NCI-H2227 (cell line): ENCODE measurements around the gene PCBP3.
"Not testable (repeated sequence)": the region's sequence is repeated elsewhere in the genome, so short reads cannot be mapped to it uniquely, and the experiment has no call there.

Experiments
- DNase-seq: peaks from one replicate; lab custom pipeline; 2025; ENCODE audit not compliant: unreplicated experiment; lab: John Stamatoyannopoulos, UW

Gene PCBP3

GRCh38 chr21:45643021-45643980 is at the start of gene PCBP3:
TSS of gene PCBP3 (plus strand) at chr21:45643725. CDS start at chr21:45850086, 206,361 bp downstream.
- peak; percentile 99 for DNase-seq

GRCh38 chr21:45594721-45595489 is 48.6 kb upstream of the PCBP3 start:
- no peak for DNase-seq

DNA sequence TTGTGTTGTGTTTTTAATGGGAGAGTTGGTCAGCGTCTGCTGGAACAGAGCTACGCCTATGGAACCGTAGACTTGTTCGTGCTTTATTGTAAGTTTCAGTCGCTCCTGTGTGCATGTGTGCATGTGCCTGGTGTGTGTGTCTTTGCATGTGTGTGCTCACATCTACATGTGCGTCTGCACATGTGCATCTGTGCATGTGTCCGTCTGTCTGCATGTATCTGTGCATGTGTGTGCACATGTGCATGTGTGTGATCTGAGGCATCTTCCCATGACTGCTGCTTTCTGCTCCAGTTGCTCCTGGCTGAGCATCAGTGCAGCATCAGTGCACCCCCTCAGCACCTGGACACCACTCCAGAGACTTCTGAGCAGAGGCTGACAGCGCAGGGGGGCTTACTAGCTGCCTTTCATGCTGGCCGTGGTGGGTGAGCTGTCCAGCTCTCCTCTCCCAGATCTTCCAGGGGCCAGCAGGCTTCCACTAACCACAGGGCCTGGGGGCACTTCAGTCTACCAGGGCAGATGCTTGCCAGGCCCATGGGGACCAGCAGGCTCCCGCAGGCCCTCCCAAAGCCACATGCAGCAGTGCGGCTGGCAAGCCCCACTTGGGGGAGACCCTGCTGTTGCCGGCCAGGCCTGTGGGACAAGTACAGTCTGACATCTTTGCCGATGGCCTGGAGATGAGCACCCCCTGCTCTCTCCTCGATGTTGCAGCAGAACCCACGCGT is 47.8 kb upstream of the PCBP3 start:
- DNase-seq = no peak

DNA sequence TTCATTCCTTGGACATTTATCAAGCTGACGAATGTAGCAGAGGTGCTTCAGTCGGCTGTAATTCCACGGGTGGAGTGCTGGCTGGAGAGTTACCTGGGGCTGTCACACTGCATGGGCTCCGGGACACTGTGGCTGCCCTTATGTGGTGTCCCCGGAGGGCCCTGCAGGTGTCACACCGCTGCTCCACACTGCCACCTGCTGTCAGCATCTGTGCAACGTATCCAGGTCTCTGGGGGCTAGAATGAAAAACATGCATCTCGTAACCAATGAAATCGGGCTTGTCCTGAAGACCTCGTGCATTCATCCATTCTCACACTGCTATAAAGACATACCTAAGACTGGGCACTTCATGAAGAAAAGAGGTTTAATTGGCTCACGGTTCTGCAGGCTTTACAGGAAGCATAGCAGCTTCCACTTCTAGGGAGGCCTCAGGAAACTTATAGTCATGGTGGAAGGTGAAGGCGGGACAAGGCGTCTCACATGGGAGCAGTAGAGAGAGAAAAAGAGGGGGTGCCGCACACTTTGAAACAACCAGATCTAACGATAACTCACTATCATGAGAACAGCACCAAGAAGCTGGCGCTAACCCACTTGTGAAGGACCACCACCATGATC is 46.7 kb upstream of the PCBP3 start:
- DNase-seq = peak; percentile 22

DNA sequence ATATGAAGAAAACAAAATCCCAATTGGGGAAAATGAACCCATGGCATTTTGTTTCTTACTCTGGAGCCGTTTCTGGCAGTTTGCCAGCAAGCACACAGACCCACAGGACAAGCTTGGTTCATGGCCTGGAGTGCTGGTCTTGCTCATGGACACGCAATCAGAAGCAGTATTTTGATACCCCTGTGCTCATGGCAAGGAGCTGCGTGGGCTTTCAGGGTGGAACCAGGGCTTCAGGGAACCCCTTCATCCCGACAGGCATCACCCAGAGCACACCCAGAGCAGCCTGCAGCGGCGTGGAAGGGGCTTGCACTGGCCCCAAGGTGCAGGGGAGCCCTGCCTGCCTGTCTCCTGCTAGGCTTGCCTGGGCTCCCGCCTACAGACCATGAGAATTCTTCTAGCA is 45.4 kb upstream of the PCBP3 start:
- DNase-seq = no peak

GRCh38 chr21:45598666-45599065 is 44.9 kb upstream of the PCBP3 start:
- DNase-seq = no peak

GRCh38 chr21:45599146-45599581 is 44.4 kb upstream of the PCBP3 start:
- no peak for DNase-seq

DNA sequence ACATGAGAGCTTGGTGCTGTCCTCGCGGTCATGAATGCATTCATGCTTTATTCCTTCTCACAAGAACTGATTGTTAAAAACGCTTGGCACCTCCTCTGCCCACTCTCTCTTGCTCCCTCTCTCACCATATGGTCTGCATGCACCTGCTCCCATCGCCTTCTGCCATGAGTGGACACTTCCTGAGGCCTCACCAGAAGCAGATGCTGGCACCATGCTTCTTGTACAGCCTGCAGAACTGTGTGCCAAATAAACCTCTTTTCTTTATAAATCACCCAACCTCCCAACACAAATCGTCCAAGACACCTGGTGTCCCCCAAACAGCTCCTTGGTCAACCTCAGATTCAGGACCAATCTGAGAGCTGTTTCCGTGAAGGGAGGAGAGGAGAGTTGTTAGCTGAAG is 43.3 kb upstream of the PCBP3 start:
- no peak for DNase-seq

- no peak for DNase-seq
These were observed 42.0 kb upstream of the PCBP3 start for GRCh38 chr21:45601551-45601950.

GRCh38 chr21:45602106-45602505 is 41.4 kb upstream of the PCBP3 start:
- no peak for DNase-seq

DNA sequence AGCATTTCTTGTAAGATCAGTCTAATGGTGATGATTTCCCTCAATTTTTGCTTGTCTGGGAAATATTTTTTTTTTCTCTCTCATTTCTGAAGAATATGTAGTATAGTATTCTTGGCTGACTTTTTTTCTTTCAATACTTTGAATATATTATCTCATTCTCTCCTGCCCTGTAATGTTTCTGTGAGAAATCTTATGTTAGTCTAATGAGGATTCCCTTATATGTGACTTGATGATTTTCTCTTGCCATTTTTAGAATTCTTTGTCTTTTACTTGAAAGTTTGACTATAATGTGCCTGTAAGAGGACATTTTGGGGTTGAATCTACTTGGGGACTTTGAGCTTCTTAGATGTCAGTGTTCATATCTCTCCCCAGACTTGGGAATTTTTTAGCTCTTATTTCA is 40.0 kb upstream of the PCBP3 start:
- DNase-seq = no peak

DNA sequence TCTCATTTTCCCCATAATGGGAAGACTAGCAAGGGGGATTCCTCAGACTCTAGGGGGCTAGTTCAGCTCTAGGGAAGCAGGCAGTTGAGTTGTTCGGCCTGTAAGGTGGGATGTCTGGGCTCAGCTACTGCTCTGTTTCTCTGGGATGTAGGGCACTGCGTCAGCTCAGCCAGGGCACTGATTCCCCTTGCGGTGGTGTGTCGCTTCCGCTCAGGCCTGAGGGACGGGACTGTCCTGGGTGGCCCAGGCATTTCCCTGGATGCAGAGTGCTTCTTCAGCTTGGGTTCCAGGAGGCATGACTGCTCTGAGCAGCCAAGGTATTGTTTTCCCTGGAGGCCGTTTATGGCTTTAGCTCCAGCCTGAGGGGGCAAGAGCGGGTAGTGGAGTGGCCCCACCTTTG is 38.8 kb upstream of the PCBP3 start:
- DNase-seq = not testable (repeated sequence)

DNA sequence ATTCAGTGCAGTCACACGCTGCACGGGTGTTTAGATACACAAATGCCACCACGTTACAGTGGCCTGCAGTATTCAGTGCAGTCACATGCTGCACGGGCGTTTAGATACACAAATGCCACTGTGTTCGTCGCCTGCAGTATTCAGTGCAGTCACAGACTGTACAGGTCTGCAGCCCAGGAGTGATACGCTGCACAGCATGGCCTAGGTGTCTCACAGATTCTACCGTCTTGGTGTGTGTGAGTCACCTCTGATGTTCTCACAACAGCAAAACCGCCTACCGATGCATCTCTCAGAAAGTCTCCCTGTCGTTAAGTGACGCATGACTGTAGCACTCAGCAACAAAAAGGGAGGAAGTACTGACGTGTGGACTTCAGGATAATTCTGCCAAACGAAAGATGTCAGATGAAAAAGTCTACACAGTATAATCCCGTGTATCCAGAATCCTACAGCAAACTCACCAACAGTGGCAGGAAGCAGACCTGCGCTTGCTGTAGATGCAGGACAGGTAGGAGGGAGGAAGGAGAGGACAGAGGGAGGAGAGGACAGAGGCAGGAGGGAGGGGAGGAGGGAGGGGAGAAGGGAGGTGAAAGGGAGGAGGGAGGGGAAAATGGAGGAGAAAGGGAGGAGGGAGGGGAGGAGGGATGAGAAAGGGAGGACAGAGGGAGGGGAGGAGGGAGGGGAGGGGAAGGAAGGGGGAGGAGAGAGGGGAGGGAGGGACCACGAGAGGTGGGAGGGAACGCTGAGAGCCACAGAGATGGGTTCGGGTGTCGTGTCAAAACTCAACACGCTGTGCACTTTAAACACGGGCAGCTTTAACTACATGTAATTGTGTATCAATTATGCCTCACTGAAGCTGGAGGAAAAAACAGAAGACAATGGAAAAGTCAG is 36.3 kb upstream of the PCBP3 start:
- DNase-seq = peak; percentile 42

GRCh38 chr21:45607909-45608295 is 35.6 kb upstream of the PCBP3 start:
- peak; percentile 33 for DNase-seq

DNA sequence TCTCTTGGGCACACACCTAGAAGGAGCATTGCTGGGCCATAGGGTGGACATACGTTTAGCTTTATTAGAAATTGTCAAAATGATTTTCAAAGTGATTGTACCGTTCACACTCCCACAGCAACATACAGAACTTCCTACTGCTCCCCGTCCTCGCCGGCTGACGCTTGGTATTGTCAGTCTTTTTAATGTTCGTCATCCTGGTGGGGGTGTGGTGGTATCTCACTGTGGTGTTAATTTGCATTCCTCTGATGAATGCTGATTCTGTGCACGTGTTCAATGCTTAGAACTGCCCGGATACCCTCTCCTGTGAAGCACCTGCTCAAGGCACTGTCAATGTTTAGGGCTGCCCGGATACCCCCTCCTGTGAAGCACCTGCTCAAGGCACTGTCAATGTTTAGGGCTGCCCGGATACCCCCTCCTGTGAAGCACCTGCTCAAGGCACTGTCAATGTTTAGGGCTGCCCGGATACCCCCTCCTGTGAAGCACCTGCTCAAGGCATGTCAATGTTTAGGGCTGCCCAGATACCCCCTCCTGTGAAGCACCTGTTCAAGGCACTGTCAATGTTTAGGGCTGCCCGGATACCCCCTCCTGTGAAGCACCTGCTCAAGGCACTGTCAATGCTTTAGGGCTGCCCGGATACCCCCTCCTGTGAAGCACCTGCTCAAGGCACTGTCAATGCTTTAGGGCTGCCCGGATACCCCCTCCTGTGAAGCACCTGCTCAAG is 34.6 kb upstream of the PCBP3 start:
- DNase-seq = peak; percentile 6

- DNase-seq = not testable (repeated sequence)
These were observed 33.9 kb upstream of the PCBP3 start for GRCh38 chr21:45609616-45610015.

GRCh38 chr21:45611296-45611695 is 32.2 kb upstream of the PCBP3 start:
- no peak for DNase-seq

DNA sequence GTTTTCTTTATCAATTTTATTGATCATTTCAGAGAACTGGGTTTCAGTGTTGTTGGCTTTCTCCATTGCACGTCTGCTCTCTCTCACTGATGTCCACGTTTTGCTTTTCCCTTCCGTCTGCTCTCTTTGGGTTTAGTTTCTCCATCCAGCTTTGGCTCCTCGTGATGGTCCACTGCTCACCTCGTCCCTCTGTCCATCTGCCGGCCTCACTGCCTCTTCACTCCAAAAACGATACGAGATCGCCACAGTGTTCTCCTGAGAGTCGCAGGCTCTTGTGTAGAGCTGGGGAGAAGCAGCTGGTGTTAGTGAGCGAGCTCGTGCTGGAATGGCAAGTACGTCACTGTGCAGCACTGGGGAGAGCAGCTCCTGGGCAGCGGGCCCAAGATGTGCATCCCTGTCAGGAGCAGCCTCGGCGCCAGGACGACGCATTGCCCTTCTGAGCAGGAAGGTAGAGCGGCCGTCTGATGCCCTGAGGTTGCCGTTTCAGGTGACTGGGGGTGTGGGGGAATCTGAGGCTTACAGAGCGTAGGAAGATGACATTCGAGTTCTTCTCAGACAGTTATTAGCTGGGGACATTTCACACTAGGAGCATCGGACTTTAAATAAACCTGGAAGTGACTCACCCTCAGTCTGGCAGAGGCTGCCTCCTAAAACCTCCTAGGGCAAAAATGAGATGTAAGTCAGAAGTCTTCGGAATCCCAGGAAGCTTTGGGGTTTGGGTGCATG is 31.4 kb upstream of the PCBP3 start:
- no peak for DNase-seq

DNA sequence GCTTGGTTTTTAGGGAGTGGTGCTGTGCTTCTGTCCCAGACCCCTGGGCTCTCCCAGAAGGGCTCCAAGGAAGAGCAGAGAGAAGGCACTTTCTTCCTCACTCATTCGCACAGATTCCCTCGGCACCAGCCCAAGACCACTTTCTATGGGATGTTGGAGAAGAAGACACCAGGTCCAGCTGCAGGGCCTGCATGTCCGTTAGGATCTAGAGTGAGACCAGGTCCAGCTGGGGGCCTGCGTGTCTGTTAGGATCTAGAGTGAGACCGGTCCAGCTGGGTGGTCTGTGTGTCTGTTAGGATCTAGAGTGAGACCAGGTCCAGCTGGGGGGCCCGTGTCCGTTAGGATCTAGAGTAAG is 30.9 kb upstream of the PCBP3 start:
- DNase-seq = not testable (repeated sequence)
